IMR-90 (cell line): ENCODE data around the gene COL20A1. TPM values are rescaled to one million over a fixed set of nuclear protein-coding genes. Genes with fewer than 3 reads are reported as not detected.

Source experiments
- ATAC-seq: fragments of 200-7000 bp; cut with Tn5 transposase; 2 replicates; pipeline ENCODE4 v1.9.1; 2020; ENCODE audit warnings: low read depth, mild to moderate bottlenecking, moderate library complexity
- BruUV-seq: library from RNA; stranded (reverse); fragments of 400-500 nt; replicated peaks from 2 replicates; lab custom pipeline; 2021; lab: Mats Ljungman, UMichigan
- CTCF ChIA-PET: fragments of 300-600 bp; formaldehyde crosslinking; extraction: SDS; loops from one replicate; lab custom pipeline; 2021; ENCODE audit warnings: antibody characterized with exemption; lab: Yijun Ruan, JAX
- POLR2A ChIA-PET: fragments of 300-600 bp; sonication (Branson Sonifier 250); formaldehyde crosslinking; loops from one replicate; lab custom pipeline; 2022; ENCODE audit warnings: antibody characterized with exemption; ENCODE audit not compliant: unreplicated experiment; lab: Charles Lee
- DNase-seq: peaks from one replicate; pipeline ENCODE4 v3.0.0; 2013
- H2AFZ ChIP-seq: replicated peaks from 2 replicates; pipeline ENCODE3; 2013; ENCODE audit warnings: low read length, mild to moderate bottlenecking; ENCODE audit not compliant: poor library complexity
- H2AK5ac ChIP-seq: 2 replicates; pipeline ENCODE4 v1.6.1; 2013; ENCODE audit warnings: low read depth, low read length, inconsistent platforms
- H2AK9ac ChIP-seq: replicated peaks from 2 replicates; pipeline ENCODE3; 2013; ENCODE audit warnings: mild to moderate bottlenecking, low read depth, low read length, moderate library complexity; ENCODE audit not compliant: poor library complexity
- H2BK120ac ChIP-seq: 2 replicates; pipeline ENCODE4 v1.6.1; 2013; ENCODE audit warnings: low read depth, low read length, inconsistent platforms
- H2BK15ac ChIP-seq: 3 replicates; pipeline ENCODE4 v1.6.1; 2013; ENCODE audit warnings: low read depth, low read length, inconsistent platforms
- H2BK20ac ChIP-seq: 2 replicates; pipeline ENCODE4 v1.6.1; 2013; ENCODE audit warnings: low read depth, mild to moderate bottlenecking, inconsistent platforms, low read length, moderate library complexity
- H2BK5ac ChIP-seq: 2 replicates; pipeline ENCODE4 v1.6.1; 2013; ENCODE audit warnings: mild to moderate bottlenecking, low read depth, low read length, inconsistent platforms; ENCODE audit not compliant: poor library complexity, severe bottlenecking
- H3K14ac ChIP-seq: replicated peaks from 2 replicates; pipeline ENCODE4 v1.6.1; 2013; ENCODE audit warnings: low read depth, low read length, inconsistent platforms
- H3K18ac ChIP-seq: 2 replicates; pipeline ENCODE4 v1.6.1; 2013; ENCODE audit warnings: low read depth, low read length, control low read depth
- H3K23ac ChIP-seq: 2 replicates; pipeline ENCODE4 v1.6.1; 2013; ENCODE audit warnings: low read depth, low read length, inconsistent platforms
- H3K27ac ChIP-seq: 2 replicates; pipeline ENCODE4 v1.5.1; 2013; ENCODE audit warnings: mild to moderate bottlenecking, control low read depth, low read length; ENCODE audit not compliant: insufficient read depth
- H3K27me3 ChIP-seq: 2 replicates; pipeline ENCODE4 v1.6.1; 2013; ENCODE audit warnings: low read length; ENCODE audit not compliant: control insufficient read depth, insufficient read depth
- H3K36me3 ChIP-seq: 2 replicates; pipeline ENCODE4 v1.6.1; 2013; ENCODE audit warnings: low read length, mixed read lengths; ENCODE audit not compliant: control insufficient read depth, insufficient read depth
- H3K4ac ChIP-seq: 2 replicates; pipeline ENCODE4 v1.6.1; 2013; ENCODE audit warnings: low read depth, low read length, inconsistent platforms
- H3K4me1 ChIP-seq: 2 replicates; pipeline ENCODE4 v1.6.1; 2013; ENCODE audit warnings: low read length, mixed read lengths; ENCODE audit not compliant: control insufficient read depth, insufficient read depth
- H3K4me2 ChIP-seq: 2 replicates; pipeline ENCODE4 v1.6.1; 2013; ENCODE audit warnings: low read depth, mild to moderate bottlenecking, control low read depth, low read length, moderate library complexity
- H3K4me3 ChIP-seq: 2 replicates; pipeline ENCODE4 v1.5.1; 2013; ENCODE audit warnings: low read depth, mild to moderate bottlenecking, control low read depth, low read length, moderate library complexity; ENCODE audit not compliant: insufficient read depth
- H3K56ac ChIP-seq: 2 replicates; pipeline ENCODE4 v1.6.1; 2013; ENCODE audit warnings: low read length, inconsistent platforms; ENCODE audit not compliant: insufficient read depth; ENCODE audit errors: extremely low read depth
- H3K79me1 ChIP-seq, 2 experiments: 2 replicates each; pipeline ENCODE4 v1.6.1; 2013; ENCODE audit warnings: low read length in 2 of 2, inconsistent platforms in 1 of 2, low read depth in 1 of 2
- H3K9ac ChIP-seq: 2 replicates; pipeline ENCODE4 v1.6.1; 2013; ENCODE audit warnings: low read depth, low read length, control low read depth
- H3K9me1 ChIP-seq: 2 replicates; pipeline ENCODE4 v1.6.1; 2013; ENCODE audit warnings: low read length, inconsistent platforms; ENCODE audit not compliant: insufficient read depth
- H3K9me3 ChIP-seq: 2 replicates; pipeline ENCODE4 v1.6.1; 2013; ENCODE audit warnings: low read length; ENCODE audit not compliant: control insufficient read depth, insufficient read depth
- H4K20me1 ChIP-seq: 2 replicates; pipeline ENCODE4 v1.6.1; 2013; ENCODE audit warnings: low read length, inconsistent platforms; ENCODE audit not compliant: insufficient read depth
- H4K5ac ChIP-seq: 2 replicates; pipeline ENCODE4 v1.6.1; 2013; ENCODE audit warnings: mild to moderate bottlenecking, low read depth, low read length, control low read depth
- H4K8ac ChIP-seq, 2 experiments: 2 replicates each; pipeline ENCODE4 v1.6.1; 2013; ENCODE audit warnings: low read depth in 2 of 2, low read length in 2 of 2, control low read depth in 1 of 2, inconsistent platforms in 1 of 2
- H4K91ac ChIP-seq: 2 replicates; pipeline ENCODE4 v1.6.1; 2013; ENCODE audit warnings: low read depth, low read length, inconsistent platforms; ENCODE audit not compliant: insufficient read depth
- CHD1 ChIP-seq: IDR thresholded peaks from 2 replicates; pipeline ENCODE4 v1.6.1; 2012; ENCODE audit warnings: low read depth, low read length, improper control_type of control experiment
- MAFK ChIP-seq: IDR thresholded peaks from 2 replicates; pipeline ENCODE4 v1.6.1; 2012; ENCODE audit warnings: low read depth, low read length, improper control_type of control experiment
- NFE2L2 ChIP-seq: fragments of 150-350 bp; IDR thresholded peaks from 2 replicates; pipeline ENCODE4 v1.6.1; 2016; ENCODE audit warnings: low read depth, mild to moderate bottlenecking, low read length
- POLR2A ChIP-seq: IDR thresholded peaks from 2 replicates; pipeline ENCODE4 v1.6.1; 2012; ENCODE audit warnings: mild to moderate bottlenecking, low read depth, low read length
- RCOR1 ChIP-seq: IDR thresholded peaks from 2 replicates; pipeline ENCODE4 v1.6.1; 2012; ENCODE audit warnings: mild to moderate bottlenecking, low read length, improper control_type of control experiment; ENCODE audit not compliant: insufficient replicate concordance
- SMC3 ChIP-seq: fragments of 150-350 bp; IDR thresholded peaks from 2 replicates; pipeline ENCODE4 v1.6.1; 2016; ENCODE audit warnings: low read depth, mild to moderate bottlenecking, antibody characterized with exemption, low read length, moderate library complexity
- USF2 ChIP-seq: fragments of 150-350 bp; IDR thresholded peaks from 2 replicates; pipeline ENCODE4 v1.6.1; 2017; ENCODE audit warnings: mild to moderate bottlenecking, antibody characterized with exemption, low read length, low read depth
- WGBS, 2 experiments: methylation state at CpG; one replicate each; pipeline versions ENCODE4 v1.1.5 to v1.1.7; 2013; ENCODE audit warnings: missing lambda C conversion rate in 2 of 2; ENCODE audit not compliant: insufficient read length in 1 of 2; ENCODE audit errors: extremely low coverage in 2 of 2; 5-methylcytosine and 5-hydroxymethylcytosine counted together
- dilution Hi-C: fragments of 300-500 bp; cut with HindIII; formaldehyde crosslinking; loops from one replicate; pipeline ENCODE4 v1.14.3; 2018; ENCODE audit warnings: low sequenced_read_pairs; ENCODE audit not compliant: unreplicated experiment
- in situ Hi-C: fragments of 300-500 bp; cut with MboI; formaldehyde crosslinking; loops from 3 replicates; pipeline ENCODE4 v1.14.3; 2019; ENCODE audit warnings: low sequenced_read_pairs, inconsistent platforms, mixed read lengths
- intact Hi-C: fragments of 100-400 bp; cut with micrococcal nuclease; formaldehyde crosslinking; loops from 2 replicates; pipeline ENCODE4 v1.10.0; 2022
- polyA plus RNA-seq, 3 experiments: library from polyadenylated mRNA; depleted of rRNA; stranded (reverse); fragments of >200 nt; gene quantifications; 2 replicates each; pipeline ENCODE4 v1.2.3, GENCODE V29; 2012; ENCODE audit warnings: low replicate concordance in 1 of 3
- total RNA-seq: library from RNA; depleted of rRNA; stranded (reverse); fragments of >200 nt; gene quantifications from 2 replicates; pipeline ENCODE4 v1.2.3, GENCODE V29; 2012
- TF ChIP-seq, protein P1 (sequence below): fragments of 150-350 bp; IDR thresholded peaks from 2 replicates; pipeline ENCODE4 v1.6.1; 2016; ENCODE audit warnings: low read depth, mild to moderate bottlenecking, low read length, moderate library complexity, borderline replicate concordance

The COL20A1 gene
- total and polyA plus RNA-seq, 2 of the 4 experiments (the other 2 are of a cell fraction): not detected

DNA sequence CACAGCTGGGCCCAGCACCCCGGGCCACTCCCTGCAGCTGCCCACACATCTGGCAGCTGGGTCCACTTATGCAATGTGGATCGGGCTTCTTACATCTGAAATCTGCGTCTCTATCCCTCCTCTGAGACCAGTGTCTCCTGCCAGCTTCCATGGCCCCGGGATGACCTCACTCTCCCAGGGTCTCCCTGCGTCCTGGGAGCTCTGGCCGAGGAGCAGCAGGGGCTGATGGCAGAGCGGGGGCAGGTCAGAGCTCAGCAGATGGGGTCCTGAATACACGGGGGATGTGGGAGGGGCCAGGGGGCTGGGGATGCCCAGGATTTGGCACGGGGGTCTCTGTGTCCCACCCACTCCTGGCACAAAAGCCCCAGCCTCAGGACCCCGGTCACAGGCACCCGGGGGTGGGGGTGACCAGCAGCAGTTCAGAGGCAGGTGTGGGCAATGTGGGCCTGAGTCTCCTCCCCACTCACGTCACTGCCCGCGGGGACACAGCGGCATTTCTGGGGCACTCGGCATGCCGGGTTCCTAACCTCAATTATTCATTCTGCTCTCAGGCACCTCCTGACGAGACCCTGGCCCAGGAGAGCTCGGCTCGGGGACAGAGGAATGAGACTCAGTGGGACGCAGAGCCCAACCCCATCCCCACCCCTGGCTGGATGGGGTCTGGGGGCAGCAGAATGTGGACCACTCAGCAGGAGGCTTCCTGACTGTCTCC is 51.8 kb downstream of the COL20A1 start:
- H3K23ac ChIP-seq: no peak overlapping the region
- H2BK120ac ChIP-seq: no peak overlapping the region
- H3K36me3 ChIP-seq: no peaks in the 10 kb centered on the region
- no peak overlapping the region for H2AK5ac ChIP-seq
- H3K27ac ChIP-seq: no peak overlapping the region
- no peak overlapping the region for H3K4ac ChIP-seq
- H3K9me3 ChIP-seq: no peaks in the 10 kb centered on the region
- peaks cover 40% of the 10 kb centered on the region for H3K27me3 ChIP-seq
- ChIA-PET CTCF (no interaction called here), POLR2A (no interaction called here)
- in situ Hi-C loops (no loop called here), dilution Hi-C loops (no loop called here), intact Hi-C loops (no loop called here)
- no peak overlapping the region for H3K14ac ChIP-seq
- H3K9ac ChIP-seq: no peak overlapping the region
- H2AK9ac ChIP-seq: no peak overlapping the region
- BruUV-seq: no TSS peak
- no peak overlapping the region for H2BK5ac ChIP-seq
- no peaks in the 10 kb centered on the region for H3K9me1 ChIP-seq
- no peak overlapping the region for H3K4me2 ChIP-seq
- H4K91ac ChIP-seq: no peak overlapping the region
- DNase-seq (no peak), ATAC-seq (no peak)
- no peak overlapping the region for H2AFZ ChIP-seq
- TF ChIP-seq RCOR1 (no peak), NFE2L2 (no peak), SMC3 (no peak), MAFK (no peak), POLR2A (no peak), USF2 (no peak), CHD1 (no peak)
- TF ChIP-seq, protein P1, sequence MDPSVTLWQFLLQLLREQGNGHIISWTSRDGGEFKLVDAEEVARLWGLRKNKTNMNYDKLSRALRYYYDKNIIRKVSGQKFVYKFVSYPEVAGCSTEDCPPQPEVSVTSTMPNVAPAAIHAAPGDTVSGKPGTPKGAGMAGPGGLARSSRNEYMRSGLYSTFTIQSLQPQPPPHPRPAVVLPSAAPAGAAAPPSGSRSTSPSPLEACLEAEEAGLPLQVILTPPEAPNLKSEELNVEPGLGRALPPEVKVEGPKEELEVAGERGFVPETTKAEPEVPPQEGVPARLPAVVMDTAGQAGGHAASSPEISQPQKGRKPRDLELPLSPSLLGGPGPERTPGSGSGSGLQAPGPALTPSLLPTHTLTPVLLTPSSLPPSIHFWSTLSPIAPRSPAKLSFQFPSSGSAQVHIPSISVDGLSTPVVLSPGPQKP: no peak
- H3K4me3 ChIP-seq: no peak overlapping the region
- no CpG with 5 or more reads among the region's 21 CpGs for WGBS, 2 experiments
- no peak overlapping the region for H2BK15ac ChIP-seq
- no peaks in the 10 kb centered on the region for H4K20me1 ChIP-seq
- H4K8ac ChIP-seq: no peak overlapping the region
- no peak overlapping the region for H3K56ac ChIP-seq
- H3K4me1 ChIP-seq: no peaks in the 10 kb centered on the region
- no peaks in the 10 kb centered on the region for H3K79me1 ChIP-seq
- no peak overlapping the region for H2BK20ac ChIP-seq
- no peak overlapping the region for H4K5ac ChIP-seq
- no peak overlapping the region for H3K18ac ChIP-seq
